Mucosa of descending colon (tissue), 3 donors: ENCODE measurements around the gene ZNF24. TPM values are rescaled to one million over a fixed set of nuclear protein-coding genes. Genes with fewer than 3 reads are reported as not detected.

Source experiments
- ATAC-seq: fragments of 200-7000 bp; cut with Tn5 transposase; one replicate; pipeline ENCODE4 v1.9.1; 2020; ENCODE audit warnings: mild to moderate bottlenecking, moderate library complexity
- DNase-seq, 3 donors: peaks; one replicate each; pipeline ENCODE4 v3.0.0-alpha.2; 2020
- H3K36me3 ChIP-seq: fragments of 200-600 bp; one replicate; pipeline ENCODE4 v1.8.0; 2021; ENCODE audit warnings: low read depth, mild to moderate bottlenecking
- H3K4me1 ChIP-seq: fragments of 200-600 bp; one replicate; pipeline ENCODE4 v1.8.0; 2021; ENCODE audit warnings: low read depth, mild to moderate bottlenecking
- H3K4me3 ChIP-seq: fragments of 200-600 bp; one replicate; pipeline ENCODE4 v1.8.0; 2021; ENCODE audit warnings: mild to moderate bottlenecking
- H3K9me3 ChIP-seq: fragments of 200-600 bp; one replicate; pipeline ENCODE4 v1.8.0; 2021; ENCODE audit warnings: mild to moderate bottlenecking
- intact Hi-C, 2 donors: fragments of 100-400 bp; cut with DNase I in 1 of 2; cut with micrococcal nuclease in 1 of 2; formaldehyde crosslinking; loops; one replicate each; pipeline versions ENCODE4 v1.11.0 to v1.11.1; 2022; cut with DNase I, micrococcal nuclease
- total RNA-seq, 3 donors: library from RNA; stranded (reverse); fragmentation: NEBNext Ultra II Directional in 2 of 3; extraction: Animal tissue kit (Norgen Biotek cat#: 25700) in 2 of 3; gene quantifications; one replicate each; pipeline versions ENCODE4 v1.2.1 to v1.2.4, GENCODE V29; 2021 to 2023
- TF ChIP-seq, protein P1 (sequence below): fragments of 200-600 bp; IDR thresholded peaks from one replicate; pipeline ENCODE4 v1.8.0; 2022; ENCODE audit warnings: antibody characterized with exemption, mild to moderate bottlenecking
- donor health status: DM: no; HTN: no; CAD: no; lungs with moderate emphysema.
- donor health status: DM: no; HTN: no; CAD: no.
- donor health status: DM: no; HTN: yes; CAD: no.

ZNF24 gene
- total RNA-seq, 3 donors from 2014 or later = 44.1 to 58.3 (median 48.9) TPM

DNA sequence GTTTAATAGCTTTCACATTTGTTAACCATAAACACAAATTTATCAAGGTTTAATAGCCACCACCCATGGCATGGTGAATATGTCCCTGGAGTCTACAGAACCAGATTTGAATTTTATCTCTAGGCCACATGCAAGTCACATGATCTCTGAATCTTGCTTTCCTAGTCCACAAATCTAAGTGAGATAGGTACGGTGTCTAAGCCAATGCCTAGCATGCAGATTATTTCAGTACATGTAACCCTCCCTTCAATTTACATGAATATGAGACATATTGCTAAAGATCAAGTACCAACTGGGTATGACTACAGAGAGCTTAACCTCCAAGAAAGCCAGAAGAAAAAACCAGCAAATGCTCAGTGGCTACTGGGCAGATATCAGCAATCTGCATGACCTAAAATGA, 10.0 kb downstream of the ZNF24 start:
- TF ChIP-seq, protein P1, sequence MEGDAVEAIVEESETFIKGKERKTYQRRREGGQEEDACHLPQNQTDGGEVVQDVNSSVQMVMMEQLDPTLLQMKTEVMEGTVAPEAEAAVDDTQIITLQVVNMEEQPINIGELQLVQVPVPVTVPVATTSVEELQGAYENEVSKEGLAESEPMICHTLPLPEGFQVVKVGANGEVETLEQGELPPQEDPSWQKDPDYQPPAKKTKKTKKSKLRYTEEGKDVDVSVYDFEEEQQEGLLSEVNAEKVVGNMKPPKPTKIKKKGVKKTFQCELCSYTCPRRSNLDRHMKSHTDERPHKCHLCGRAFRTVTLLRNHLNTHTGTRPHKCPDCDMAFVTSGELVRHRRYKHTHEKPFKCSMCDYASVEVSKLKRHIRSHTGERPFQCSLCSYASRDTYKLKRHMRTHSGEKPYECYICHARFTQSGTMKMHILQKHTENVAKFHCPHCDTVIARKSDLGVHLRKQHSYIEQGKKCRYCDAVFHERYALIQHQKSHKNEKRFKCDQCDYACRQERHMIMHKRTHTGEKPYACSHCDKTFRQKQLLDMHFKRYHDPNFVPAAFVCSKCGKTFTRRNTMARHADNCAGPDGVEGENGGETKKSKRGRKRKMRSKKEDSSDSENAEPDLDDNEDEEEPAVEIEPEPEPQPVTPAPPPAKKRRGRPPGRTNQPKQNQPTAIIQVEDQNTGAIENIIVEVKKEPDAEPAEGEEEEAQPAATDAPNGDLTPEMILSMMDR = no peak
- DNase-seq (no peak), ATAC-seq (no peak)
- no peaks in the 10 kb centered on the region for H3K4me1 ChIP-seq
- intact Hi-C loops = no loop called here
- H3K36me3 ChIP-seq = peaks cover 5% of the 10 kb centered on the region
- H3K9me3 ChIP-seq = no peaks in the 10 kb centered on the region
- no peak overlapping the region for H3K4me3 ChIP-seq

DNA sequence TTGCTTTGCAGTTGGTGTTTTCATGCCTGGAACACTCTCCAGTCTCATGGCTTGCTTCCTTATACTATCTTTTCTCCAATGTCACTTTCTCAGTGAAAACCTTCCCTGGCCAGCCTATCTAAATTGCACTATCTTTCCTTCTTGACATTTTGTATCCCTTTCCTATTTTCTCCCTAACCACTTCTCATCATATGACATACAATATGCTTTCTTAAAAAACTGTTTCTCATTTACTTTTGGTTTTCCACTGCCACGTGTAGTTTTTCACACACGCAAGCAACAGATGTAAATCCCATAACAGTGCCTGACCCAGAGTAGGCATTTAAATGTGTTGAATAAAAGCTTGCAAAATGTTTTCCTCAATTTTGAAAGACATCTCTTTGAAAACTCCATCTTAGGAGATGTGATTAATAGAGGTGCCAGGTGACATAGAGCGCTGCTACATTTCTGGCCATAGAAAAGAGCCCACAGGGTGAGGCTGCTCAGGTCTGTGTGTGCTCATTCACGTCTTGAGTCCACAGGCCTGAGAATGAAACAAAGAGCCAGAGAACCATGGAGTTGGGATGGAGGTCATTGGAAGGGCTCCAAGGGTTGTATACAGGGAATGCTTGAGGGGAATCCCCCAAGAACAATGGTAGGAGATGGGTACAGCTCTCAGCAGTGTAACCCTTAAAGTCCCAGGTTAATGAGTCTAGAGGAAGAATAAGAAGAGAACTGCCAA, 12.7 kb downstream of the ZNF24 start:
- ATAC-seq (peak; percentile 25), DNase-seq (no peak)
- Histone ChIP-seq H3K4me1 (no peaks in the 10 kb centered on the region), H3K9me3 (no peaks in the 10 kb centered on the region), H3K4me3 (no peak overlapping the region), H3K36me3 (peaks cover 5% of the 10 kb centered on the region)
- intact Hi-C loops = no loop called here
- TF ChIP-seq, protein P1 = no peak

DNA sequence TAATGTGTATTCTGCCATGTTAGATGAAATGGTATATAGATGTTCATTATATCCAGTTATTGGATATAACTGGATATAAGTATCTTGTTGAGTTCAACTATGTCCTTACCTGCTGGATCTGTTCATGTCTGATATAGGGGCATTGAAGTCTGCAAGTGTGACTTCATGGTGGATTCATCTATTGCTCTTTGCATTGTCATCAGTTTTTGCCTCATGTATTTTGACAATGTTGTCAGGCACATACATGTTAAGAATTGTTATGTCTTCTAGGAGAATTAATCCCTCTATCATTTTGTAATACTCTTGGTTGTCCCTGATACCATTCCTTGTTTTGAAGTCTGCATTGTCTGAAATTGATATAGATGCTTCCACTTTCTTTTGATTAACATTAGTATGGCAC, 15.4 kb downstream of the ZNF24 start:
- Histone ChIP-seq H3K9me3 (no peaks in the 10 kb centered on the region), H3K4me1 (no peaks in the 10 kb centered on the region), H3K4me3 (no peak overlapping the region), H3K36me3 (no peaks in the 10 kb centered on the region)
- intact Hi-C loops = no loop called here
- no peak for ATAC-seq
- TF ChIP-seq, protein P1 = no peak
- DNase-seq = no peak

DNA sequence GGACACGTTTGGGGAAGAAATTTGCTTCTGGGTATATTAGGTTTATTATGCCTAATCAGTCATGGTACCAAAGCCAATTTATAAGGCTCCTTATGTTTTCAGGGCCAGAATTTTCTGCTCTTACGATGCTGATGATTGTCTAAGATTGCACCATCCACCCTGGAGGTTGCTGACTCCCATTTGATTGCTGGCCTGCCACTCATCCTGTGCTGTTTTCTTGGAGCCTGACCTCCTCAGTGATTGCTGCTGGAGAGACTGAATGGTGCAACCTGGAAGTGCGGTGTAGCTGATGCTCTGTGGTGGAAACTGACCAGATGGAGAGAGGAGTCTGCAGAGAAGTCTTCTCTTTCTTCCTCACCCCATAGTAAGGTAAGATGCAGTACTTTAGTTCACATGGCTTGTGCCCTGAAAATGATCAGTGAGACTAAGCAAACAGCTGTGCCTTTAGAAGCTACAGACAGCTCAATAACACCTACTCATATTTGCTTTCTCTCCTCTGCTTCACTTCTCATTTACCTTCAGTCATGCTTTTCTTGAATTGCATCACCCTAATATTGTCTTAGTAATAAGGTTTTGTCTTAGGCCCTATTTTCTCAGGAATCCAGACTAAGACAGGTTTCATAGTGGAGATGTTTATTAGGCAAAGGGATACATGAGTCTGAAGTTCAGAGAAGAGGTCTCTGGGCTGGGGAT, 17.4 kb downstream of the ZNF24 start:
- Histone ChIP-seq H3K4me3 (no peak overlapping the region), H3K36me3 (no peaks in the 10 kb centered on the region), H3K4me1 (no peaks in the 10 kb centered on the region), H3K9me3 (no peaks in the 10 kb centered on the region)
- ATAC-seq = no peak
- intact Hi-C loops = no loop called here
- DNase-seq = no peak
- TF ChIP-seq, protein P1 = no peak

DNA sequence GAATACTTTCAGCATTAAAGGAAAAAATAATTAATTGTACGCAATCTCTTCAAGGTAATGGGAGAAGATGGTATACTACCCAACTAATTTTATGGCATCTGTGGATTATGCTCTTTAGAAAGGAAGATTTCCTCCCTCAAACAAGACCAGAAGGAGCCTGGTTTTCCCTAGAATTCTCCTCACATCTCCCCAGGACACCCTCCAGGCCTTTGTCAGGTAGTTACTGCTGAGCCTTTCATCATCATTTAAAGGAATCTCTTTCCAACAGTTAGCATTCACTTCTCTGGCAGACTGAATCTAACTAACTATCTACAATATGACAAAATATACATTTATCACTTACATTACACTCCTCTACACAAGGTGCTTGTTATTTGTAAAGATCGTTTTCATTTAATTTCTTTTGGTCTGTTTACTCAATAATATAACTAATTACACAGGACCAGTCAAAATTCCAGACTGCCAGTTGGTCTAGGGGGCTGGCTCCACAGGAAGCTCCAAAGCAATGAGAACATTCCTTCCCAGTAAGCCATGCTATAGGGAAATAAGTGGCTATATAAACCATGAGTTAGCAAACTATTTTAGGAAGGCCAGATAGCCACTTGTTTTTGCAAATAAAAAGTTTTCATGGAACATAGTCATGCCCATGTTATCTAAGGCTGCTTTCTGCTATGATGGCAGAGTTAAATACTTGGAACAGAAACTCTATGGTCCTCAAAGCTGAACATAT, 19.1 kb downstream of the ZNF24 start:
- intact Hi-C loops = no loop called here
- Histone ChIP-seq H3K4me1 (no peaks in the 10 kb centered on the region), H3K4me3 (no peak overlapping the region), H3K9me3 (no peaks in the 10 kb centered on the region), H3K36me3 (no peaks in the 10 kb centered on the region)
- TF ChIP-seq, protein P1 = no peak
- no peak for DNase-seq
- no peak for ATAC-seq
